Stimulated activated CD4-positive, alpha-beta T cell treated with anti-CD3 and anti-CD28 coated beads, TNF-alpha, amount 100 ng/mL, for 24 hours (primary cell): ENCODE measurements around the gene SCYGR6.
A peak's percentile ranks its signal among the peaks of the same experiment; 100 is the strongest.
"Not testable (repeated sequence)": the region's sequence is repeated elsewhere in the genome, so short reads cannot be mapped to it uniquely, and the experiment has no call there.

Experiments used
- DNase-seq, 3 experiments: peaks; one replicate each; pipeline ENCODE4 v3.0.0-alpha.2; 2020; ENCODE audit warnings: low read depth in 3 of 3

The SCYGR6 gene

GRCh38 chr2:227724394-227725039, at the start of gene SCYGR6:
TSS of gene SCYGR6 (minus strand) at chr2:227724757. CDS start at chr2:227724757, 0 bp downstream.
- DNase-seq = no peak

GRCh38 chr2:227774011-227774624, 49.6 kb upstream of the SCYGR6 start:
- no peak for DNase-seq

- no peak for DNase-seq
Observed at GRCh38 chr2:227772932-227773331, 48.4 kb upstream of the SCYGR6 start.

- no peak for DNase-seq
Observed at GRCh38 chr2:227772197-227772661, 47.7 kb upstream of the SCYGR6 start.

GRCh38 chr2:227767830-227768229, 43.3 kb upstream of the SCYGR6 start:
- DNase-seq = no peak

GRCh38 chr2:227766373-227766883, 41.9 kb upstream of the SCYGR6 start:
- peak; percentile 33 to 62 (median 39) for DNase-seq

- no peak for DNase-seq
Observed at GRCh38 chr2:227765788-227766372, 41.3 kb upstream of the SCYGR6 start.

- DNase-seq = no peak
Observed at GRCh38 chr2:227761740-227762476, 37.4 kb upstream of the SCYGR6 start.

- DNase-seq = no peak
Observed at GRCh38 chr2:227759411-227760118, 35.0 kb upstream of the SCYGR6 start.

GRCh38 chr2:227756261-227756660, 31.7 kb upstream of the SCYGR6 start:
- DNase-seq = not testable (repeated sequence)

- DNase-seq = no peak
Observed at GRCh38 chr2:227748079-227748478, 23.5 kb upstream of the SCYGR6 start.

GRCh38 chr2:227745594-227745993, 21.0 kb upstream of the SCYGR6 start, which contains the start of gene SCYGR8:
TSS of gene SCYGR8 (plus strand) at chr2:227745894. CDS start at chr2:227745894, 0 bp downstream.
- DNase-seq = no peak

GRCh38 chr2:227740705-227741104, 16.1 kb upstream of the SCYGR6 start:
- not testable (repeated sequence) for DNase-seq

GRCh38 chr2:227739351-227739750, 14.8 kb upstream of the SCYGR6 start:
- no peak for DNase-seq

GRCh38 chr2:227728035-227728434, 3.5 kb upstream of the SCYGR6 start, which contains the start of gene SCYGR7:
TSS of gene SCYGR7 (plus strand) at chr2:227728335. CDS start at chr2:227728335, 0 bp downstream.
- no peak for DNase-seq

GRCh38 chr2:227722821-227723220, 1.7 kb downstream of the SCYGR6 start:
- DNase-seq = not testable (repeated sequence)

GRCh38 chr2:227720680-227721079, 3.9 kb downstream of the SCYGR6 start:
- DNase-seq = no peak

GRCh38 chr2:227719641-227720040, 4.9 kb downstream of the SCYGR6 start:
- DNase-seq = no peak

GRCh38 chr2:227717687-227718567, 6.6 kb downstream of the SCYGR6 start, which contains the start of gene SLC19A3:
TSS of gene SLC19A3 (minus strand) at chr2:227718028. CDS start at chr2:227702318, 15,710 bp downstream.
- peak in 1 of 3 experiments; percentile 4 for DNase-seq

- no peak for DNase-seq
Observed at GRCh38 chr2:227716501-227716900, 8.1 kb downstream of the SCYGR6 start.
